GM12874 (cell line): ENCODE measurements around the gene POLR1A.

Experiments
- TF ChIP-seq, protein P1 (sequence below): IDR thresholded peaks from 2 replicates; pipeline ENCODE4 v1.5.1; 2011; ENCODE audit warnings: low read depth, mild to moderate bottlenecking, control low read depth, low read length, moderate library complexity; ENCODE audit not compliant: insufficient read depth

POLR1A gene

DNA sequence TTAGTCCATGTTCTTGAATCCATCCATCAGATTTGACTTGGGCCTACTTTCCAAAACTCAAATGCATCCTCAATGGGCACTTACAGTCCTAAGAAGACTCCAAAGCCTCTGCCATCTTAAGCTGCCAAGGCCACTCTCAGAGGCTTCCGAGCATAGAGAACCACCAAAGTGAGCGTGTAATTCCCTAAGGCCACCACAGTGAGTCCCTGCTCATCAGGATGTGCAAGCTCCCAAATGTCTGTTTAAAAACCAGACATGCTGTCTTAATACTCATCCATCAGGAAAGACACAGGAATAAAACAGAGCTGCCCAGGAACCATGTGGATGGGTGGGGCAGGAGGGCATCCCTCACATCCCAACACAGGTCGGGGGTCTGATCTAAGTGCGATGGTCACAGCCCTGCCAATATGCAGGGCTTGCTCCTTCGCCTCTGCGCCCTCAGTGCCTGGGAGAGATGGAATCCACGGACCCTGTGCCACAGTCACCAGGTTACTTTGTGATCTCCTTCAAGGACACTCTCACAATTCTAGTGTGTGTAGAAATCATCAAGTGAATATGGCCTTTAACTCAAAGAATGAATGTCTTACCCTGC, 80.4 kb downstream of the POLR1A start:
- TF ChIP-seq, protein P1, sequence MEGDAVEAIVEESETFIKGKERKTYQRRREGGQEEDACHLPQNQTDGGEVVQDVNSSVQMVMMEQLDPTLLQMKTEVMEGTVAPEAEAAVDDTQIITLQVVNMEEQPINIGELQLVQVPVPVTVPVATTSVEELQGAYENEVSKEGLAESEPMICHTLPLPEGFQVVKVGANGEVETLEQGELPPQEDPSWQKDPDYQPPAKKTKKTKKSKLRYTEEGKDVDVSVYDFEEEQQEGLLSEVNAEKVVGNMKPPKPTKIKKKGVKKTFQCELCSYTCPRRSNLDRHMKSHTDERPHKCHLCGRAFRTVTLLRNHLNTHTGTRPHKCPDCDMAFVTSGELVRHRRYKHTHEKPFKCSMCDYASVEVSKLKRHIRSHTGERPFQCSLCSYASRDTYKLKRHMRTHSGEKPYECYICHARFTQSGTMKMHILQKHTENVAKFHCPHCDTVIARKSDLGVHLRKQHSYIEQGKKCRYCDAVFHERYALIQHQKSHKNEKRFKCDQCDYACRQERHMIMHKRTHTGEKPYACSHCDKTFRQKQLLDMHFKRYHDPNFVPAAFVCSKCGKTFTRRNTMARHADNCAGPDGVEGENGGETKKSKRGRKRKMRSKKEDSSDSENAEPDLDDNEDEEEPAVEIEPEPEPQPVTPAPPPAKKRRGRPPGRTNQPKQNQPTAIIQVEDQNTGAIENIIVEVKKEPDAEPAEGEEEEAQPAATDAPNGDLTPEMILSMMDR, result peak; percentile 7; the same call in 1 of the 2 replicates

DNA sequence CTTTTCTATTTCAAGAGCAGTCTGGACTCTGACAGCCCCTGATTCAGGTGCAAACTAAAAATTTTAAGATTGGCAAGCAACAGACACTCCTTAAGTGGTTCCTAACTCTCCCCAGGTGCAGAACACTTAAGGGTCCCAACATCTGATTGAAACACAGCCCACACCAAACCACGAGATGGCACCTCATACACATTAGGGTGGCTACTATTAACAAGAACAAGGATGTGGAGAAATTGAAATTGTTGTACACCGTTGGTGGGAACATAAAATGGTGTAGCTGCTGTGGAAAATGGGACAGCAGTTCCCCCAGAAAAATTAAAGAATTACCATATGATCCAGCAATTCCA, 82.3 kb downstream of the POLR1A start:
- TF ChIP-seq, protein P1, result no peak

DNA sequence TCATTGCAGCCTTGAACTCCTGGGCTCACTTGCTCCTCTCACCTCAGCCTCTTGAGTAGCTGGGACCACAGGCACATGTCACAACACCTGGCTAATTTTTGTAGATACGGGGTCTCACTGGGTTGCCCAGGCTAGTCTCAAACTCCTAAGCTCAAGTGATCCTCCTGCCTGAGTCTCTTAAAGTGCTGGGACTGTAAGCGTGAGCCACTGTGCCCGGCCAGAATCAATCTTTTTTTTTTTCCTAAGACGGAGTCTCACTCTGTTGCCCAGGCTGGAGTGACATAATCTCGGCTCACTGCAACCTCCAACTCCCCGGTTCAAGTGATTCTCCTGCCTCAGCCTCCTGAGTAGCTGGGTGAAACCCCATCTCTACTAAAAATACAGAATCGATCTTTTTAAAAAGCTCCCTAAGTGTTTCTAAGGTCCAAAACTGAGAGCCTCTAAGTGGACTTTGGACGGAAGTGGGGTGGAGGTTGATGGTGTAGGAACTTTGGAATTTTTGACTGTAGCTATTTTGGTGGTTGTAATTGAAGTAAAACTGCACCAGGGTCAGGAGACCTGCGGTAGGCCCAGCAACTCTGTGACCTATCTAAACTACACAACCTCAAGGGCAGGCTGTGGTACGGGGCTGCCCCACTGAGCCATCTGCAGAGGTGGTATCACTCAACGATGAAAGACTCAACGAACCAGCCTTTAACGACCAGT, 82.9 kb downstream of the POLR1A start:
- TF ChIP-seq, protein P1, result no peak

DNA sequence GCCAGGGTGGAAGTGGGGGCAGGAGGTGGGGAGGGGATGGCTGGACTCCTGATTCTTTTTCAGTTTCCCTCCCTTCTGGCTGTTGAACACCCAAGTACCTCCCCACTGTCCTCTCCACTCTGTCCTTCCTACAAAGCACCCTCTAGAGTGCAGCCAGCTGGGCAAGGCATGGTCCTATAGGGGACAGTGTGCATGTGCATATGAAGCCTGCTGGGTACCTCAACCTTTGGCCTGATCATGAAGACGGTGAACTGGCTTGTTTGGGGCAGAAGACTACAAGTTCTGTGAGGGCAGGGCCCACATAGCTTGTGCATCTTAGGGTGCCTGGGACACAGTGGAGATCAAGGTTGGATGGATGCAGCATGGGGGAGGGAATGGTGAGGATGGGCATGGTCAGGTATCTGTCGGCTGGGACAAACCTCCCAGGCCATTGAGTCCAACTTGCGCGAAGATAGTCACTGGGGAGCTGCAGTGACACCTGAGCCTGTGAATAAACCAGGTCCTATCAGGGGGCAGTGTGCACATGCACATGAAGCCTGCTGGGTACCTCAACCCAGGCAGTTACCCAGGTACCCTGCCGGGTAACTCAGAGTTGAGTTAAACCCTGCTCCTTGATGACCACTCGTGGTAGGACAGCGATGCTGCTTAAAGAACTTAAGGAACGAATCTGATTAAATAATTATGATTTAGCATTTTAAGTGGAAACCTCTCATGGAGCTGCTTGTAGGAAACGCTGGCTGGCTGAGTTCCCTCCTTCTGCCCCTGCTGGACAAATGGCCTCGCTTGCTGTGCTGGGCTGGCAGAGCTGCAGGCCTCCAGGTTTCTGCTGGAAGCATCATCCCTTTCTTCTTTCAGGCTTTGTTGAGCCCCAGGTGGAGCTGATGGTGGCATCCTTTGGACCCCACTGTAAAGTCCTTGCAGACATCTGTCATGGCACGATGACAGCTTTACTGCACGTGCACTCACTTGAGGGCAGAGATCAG, 84.0 kb downstream of the POLR1A start:
- TF ChIP-seq, protein P1, result no peak

DNA sequence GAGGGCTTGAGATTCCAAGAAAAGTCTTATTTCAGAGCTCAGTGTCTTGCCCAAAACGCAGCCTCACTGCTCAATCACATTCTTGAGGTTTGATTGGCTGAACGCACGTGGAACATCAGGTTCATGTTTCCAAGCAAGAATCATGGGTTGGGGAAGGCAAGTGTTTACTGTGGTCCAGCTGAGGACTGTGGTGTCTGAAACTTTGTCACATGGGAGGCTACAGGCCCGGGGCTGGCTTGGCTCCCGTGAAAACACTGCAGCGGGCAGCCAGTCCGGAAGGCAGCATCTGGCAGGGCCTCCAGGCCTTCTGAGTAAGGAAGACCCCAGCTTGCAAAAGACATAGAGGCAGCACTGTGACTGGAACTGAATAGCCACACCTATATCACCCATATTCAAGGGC, 84.7 kb downstream of the POLR1A start:
- TF ChIP-seq, protein P1, result no peak

DNA sequence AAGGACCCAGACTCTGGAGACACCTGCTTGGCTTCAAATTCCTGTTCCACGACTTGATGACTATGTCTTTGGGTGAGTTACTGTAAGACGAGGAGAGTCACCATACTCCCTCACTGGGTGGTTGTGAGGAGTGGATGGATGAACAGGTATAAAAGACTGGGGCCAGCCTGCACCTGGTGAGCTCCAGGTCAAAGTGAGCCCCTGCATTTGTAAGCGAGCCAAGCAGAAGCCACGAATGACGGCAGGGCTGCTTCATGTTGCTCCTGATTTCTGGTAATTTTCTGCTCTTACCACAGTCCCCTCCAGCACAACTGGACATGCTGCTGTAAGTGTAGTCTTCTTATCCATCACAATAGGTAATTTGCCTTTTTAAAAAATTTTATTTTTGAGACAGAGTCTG, 86.6 kb downstream of the POLR1A start:
- TF ChIP-seq, protein P1, result no peak
